H1 (cell line): ENCODE results near the gene DHRS4. TPM values are rescaled to one million over a fixed set of nuclear protein-coding genes. Genes with fewer than 3 reads are reported as not detected.

Experiments
- ATF3 ChIP-seq: IDR thresholded peaks from 2 replicates; pipeline ENCODE4 v1.6.1; 2011; ENCODE audit warnings: low read depth, mild to moderate bottlenecking, low read length; ENCODE audit not compliant: insufficient read depth
- BACH1 ChIP-seq: IDR thresholded peaks from 2 replicates; pipeline ENCODE4 v1.6.1; 2012; ENCODE audit warnings: low read length, improper control_type of control experiment
- POLR2AphosphoS5 ChIP-seq: IDR thresholded peaks from 2 replicates; pipeline ENCODE4 v1.6.1; 2011; ENCODE audit warnings: low read depth, low read length
- SAP30 ChIP-seq: fragments of 300-600 bp; sonication (generic); IDR thresholded peaks from 2 replicates; pipeline ENCODE4 v1.7.1; 2012; ENCODE audit warnings: low read length, moderate library complexity, mild to moderate bottlenecking, inconsistent platforms; ENCODE audit not compliant: insufficient read depth, insufficient replicate concordance
- polyA plus RNA-seq, 7 experiments: library from polyadenylated mRNA; depleted of rRNA in 3 of 7; stranded (reverse) in 5 of 7; unstranded in 2 of 7; fragments of >200 nt in 5 of 7; fragments of 200-250 nt in 2 of 7; gene quantifications; 1 replicate in 5 of 7; 2 replicates in 1 of 7; 4 replicates in 1 of 7; pipeline versions ENCODE4 v1.2.1 to v1.2.3, GENCODE V29; 2011 to 2013; ENCODE audit warnings: missing spikeins in 2 of 7, mixed read lengths in 2 of 7
- total RNA-seq: library from RNA; stranded (reverse); fragmentation: NEBNext Ultra II Directional; extraction: Animal tissue kit (Norgen Biotek cat#: 25700); gene quantifications from 2 replicates; pipeline ENCODE4 v1.2.1, GENCODE V29; 2021

Gene DHRS4
- total and polyA plus RNA-seq, 2 of the 8 experiments (the other 6 are each of a cell fraction or from before 2014, with no cell fraction given): 11.7 to 16.2 TPM

DNA sequence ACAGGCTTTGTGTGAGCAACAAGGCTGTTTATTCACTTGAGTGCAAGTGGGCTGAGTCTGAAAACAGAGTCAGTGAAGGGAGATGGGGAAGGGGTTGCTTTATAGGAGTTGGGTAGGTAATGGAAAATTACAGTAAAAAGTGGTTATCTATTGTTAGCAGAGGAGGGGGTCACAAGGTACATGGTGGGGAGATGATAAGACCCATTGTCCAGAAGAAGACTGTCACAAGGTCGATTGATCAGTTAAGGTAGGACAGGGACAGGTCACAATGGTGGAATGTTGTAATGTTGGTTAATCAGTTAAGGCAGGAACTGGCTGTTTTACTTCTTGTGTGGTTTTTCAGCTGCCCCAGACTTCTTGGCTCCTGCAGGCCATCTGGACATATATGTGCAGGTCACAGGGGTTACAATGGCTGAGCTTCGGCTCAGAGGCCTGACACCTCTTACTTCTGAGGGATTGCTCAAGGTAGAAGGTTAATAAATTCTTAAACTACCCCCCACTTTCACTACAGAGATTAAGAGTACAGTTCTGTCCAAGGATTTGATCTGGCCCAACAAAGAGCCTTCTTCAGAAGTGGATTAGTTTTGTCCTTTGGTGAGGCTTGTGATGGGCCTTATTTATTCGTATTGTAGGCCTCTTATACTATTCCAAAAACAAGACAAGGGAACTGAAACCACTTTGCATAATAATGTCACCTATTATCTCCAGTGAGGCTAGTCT is 13.8 kb upstream of the DHRS4 start (continued):
- TF ChIP-seq BACH1: no peak
- no peak for TF ChIP-seq POLR2AphosphoS5
- no peak for TF ChIP-seq ATF3
- TF ChIP-seq SAP30: no peak
